Testis (tissue), 3 donors: ENCODE measurements around the gene GCH1. TPM values are rescaled to one million over a fixed set of nuclear protein-coding genes. Genes with fewer than 3 reads are reported as not detected.

Experiments used
- DNase-seq: peaks from one replicate; pipeline ENCODE4 v3.0.0-alpha.2; 2019
- H3K27ac ChIP-seq, 2 donors: fragments of 200-600 bp; sonication (generic); one replicate each; pipeline ENCODE4 v1.5.1; 2019
- H3K27me3 ChIP-seq: fragments of 200-600 bp; sonication (generic); one replicate; pipeline ENCODE4 v1.5.1; 2019
- H3K36me3 ChIP-seq: fragments of 200-600 bp; sonication (generic); one replicate; pipeline ENCODE4 v1.5.1; 2017; ENCODE audit warnings: low read depth; ENCODE audit errors: missing control alignments
- H3K4me1 ChIP-seq: fragments of 200-600 bp; sonication (generic); one replicate; pipeline ENCODE4 v1.5.1; 2019
- H3K4me3 ChIP-seq, 2 donors: fragments of 200-600 bp; sonication (generic); one replicate each; pipeline ENCODE4 v1.5.1; 2017 to 2019
- H3K9me3 ChIP-seq: fragments of 200-600 bp; sonication (generic); one replicate; pipeline ENCODE4 v1.5.1; 2017
- CTCF ChIP-seq, 3 experiments: fragments of 450-650 bp in 2 of 3; fragments of 200-600 bp in 1 of 3; sonication (generic) in 1 of 3; IDR thresholded peaks; one replicate each; pipeline ENCODE4 v1.5.1; 2016 to 2019; ENCODE audit warnings: antibody characterized with exemption in 3 of 3, mild to moderate bottlenecking in 2 of 3, moderate library complexity in 1 of 3
- POLR2A ChIP-seq: fragments of 450-650 bp; IDR thresholded peaks from one replicate; pipeline ENCODE4 v1.6.1; 2017; ENCODE audit warnings: antibody characterized with exemption, mild to moderate bottlenecking, moderate library complexity
- WGBS, 2 donors: methylation state at CpG; one replicate each; pipeline ENCODE4 v1.1.5; 2018; 5-methylcytosine and 5-hydroxymethylcytosine counted together
- intact Hi-C: fragments of 100-400 bp; cut with DNase I; formaldehyde crosslinking; loops from one replicate; pipeline ENCODE4 v1.15.1; 2023; ENCODE audit warnings: low total_unique reads
- polyA plus RNA-seq: library from polyadenylated mRNA; stranded (reverse); fragments of 350-450 nt; fragmentation: Illumina TruSeq; extraction: RNeasy Lipid Tissue Mini Kit (QIAGEN cat#74804); gene quantifications from one replicate; pipeline ENCODE4 v1.2.3, GENCODE V29; 2014; ENCODE audit warnings: low read depth, low replicate concordance; ENCODE audit not compliant: insufficient read depth
- total RNA-seq, 2 donors: library from RNA; depleted of rRNA; stranded (reverse); fragments of >200 nt; gene quantifications; one replicate each; pipeline ENCODE4 v1.2.3, GENCODE V29; 2016

Gene GCH1
- total and polyA plus RNA-seq, 3 donors from 2014 or later, result 8.8 to 15.8 (median 11.3) TPM

- H3K27me3 ChIP-seq, result no peaks in the 10 kb centered on the region
- no peak overlapping the region for H3K4me3 ChIP-seq
- no peaks in the 10 kb centered on the region for H3K9me3 ChIP-seq
- H3K4me1 ChIP-seq, result no peaks in the 10 kb centered on the region
- no peak overlapping the region for H3K27ac ChIP-seq
- no peak for DNase-seq
- TF ChIP-seq CTCF (IDR thresholded peaks at IDR 0.05), result no peak
- no peak for TF ChIP-seq POLR2A
- intact Hi-C loops, result no loop called here
- 84 to 86% methylated on average over 3 of the region's 3 CpGs for WGBS, 2 donors
- no peaks in the 10 kb centered on the region for H3K36me3 ChIP-seq
Measured at GRCh38 chr14:54852215-54852614, 50.4 kb downstream of the GCH1 start.

GRCh38 chr14:54848910-54849309 is 53.7 kb downstream of the GCH1 start:
- Histone ChIP-seq H3K27me3 (no peaks in the 10 kb centered on the region), H3K36me3 (no peaks in the 10 kb centered on the region), H3K27ac (no peak overlapping the region), H3K9me3 (no peaks in the 10 kb centered on the region), H3K4me1 (no peaks in the 10 kb centered on the region), H3K4me3 (no peak overlapping the region)
- TF ChIP-seq CTCF (IDR thresholded peaks at IDR 0.05) (no peak), POLR2A (no peak)
- 93 to 100% methylated on average over 1 of the region's 1 CpG for WGBS, 2 donors
- DNase-seq, result no peak
- intact Hi-C loops, result no loop called here

- DNase-seq, result no peak
- H3K4me1 ChIP-seq, result no peaks in the 10 kb centered on the region
- TF ChIP-seq CTCF (IDR thresholded peaks at IDR 0.05) (no peak), POLR2A (no peak)
- no peaks in the 10 kb centered on the region for H3K27me3 ChIP-seq
- H3K4me3 ChIP-seq, result no peak overlapping the region
- 87 to 93% methylated on average over 7 of the region's 7 CpGs for WGBS, 2 donors
- no peak overlapping the region for H3K27ac ChIP-seq
- H3K9me3 ChIP-seq, result no peaks in the 10 kb centered on the region
- intact Hi-C loops, result no loop called here
- H3K36me3 ChIP-seq, result no peaks in the 10 kb centered on the region
Measured at GRCh38 chr14:54845641-54846040, 57.0 kb downstream of the GCH1 start.

GRCh38 chr14:54844479-54844878 is 58.1 kb downstream of the GCH1 start:
- 88 to 94% methylated on average over 2 of the region's 2 CpGs for WGBS, 2 donors
- Histone ChIP-seq H3K4me3 (no peak overlapping the region), H3K9me3 (no peaks in the 10 kb centered on the region), H3K27me3 (no peaks in the 10 kb centered on the region), H3K36me3 (no peaks in the 10 kb centered on the region), H3K27ac (no peak overlapping the region), H3K4me1 (no peaks in the 10 kb centered on the region)
- intact Hi-C loops, result no loop called here
- no peak for TF ChIP-seq POLR2A
- no peak for DNase-seq

- intact Hi-C loops, result no loop called here
- no peak for TF ChIP-seq POLR2A
- no peak for TF ChIP-seq CTCF (IDR thresholded peaks at IDR 0.05)
- Histone ChIP-seq H3K4me1 (no peaks in the 10 kb centered on the region), H3K9me3 (no peaks in the 10 kb centered on the region), H3K27ac (no peak overlapping the region), H3K36me3 (no peaks in the 10 kb centered on the region), H3K4me3 (no peak overlapping the region), H3K27me3 (no peaks in the 10 kb centered on the region)
- DNase-seq, result no peak
- WGBS, 2 donors, result 93 to 97% methylated on average over 1 of the region's 1 CpG
Measured at GRCh38 chr14:54840798-54841197, 61.8 kb downstream of the GCH1 start.
